ENCODE results near the gene KLHL7. TPM values are rescaled to one million over a fixed set of nuclear protein-coding genes. Genes with fewer than 3 reads are reported as not detected.

Gene KLHL7
- total and polyA plus RNA-seq, 2 donors (not counting 3 experiments of a cell fraction or from before 2014, with no cell fraction given) = 21.3 to 32.1 TPM

DNA sequence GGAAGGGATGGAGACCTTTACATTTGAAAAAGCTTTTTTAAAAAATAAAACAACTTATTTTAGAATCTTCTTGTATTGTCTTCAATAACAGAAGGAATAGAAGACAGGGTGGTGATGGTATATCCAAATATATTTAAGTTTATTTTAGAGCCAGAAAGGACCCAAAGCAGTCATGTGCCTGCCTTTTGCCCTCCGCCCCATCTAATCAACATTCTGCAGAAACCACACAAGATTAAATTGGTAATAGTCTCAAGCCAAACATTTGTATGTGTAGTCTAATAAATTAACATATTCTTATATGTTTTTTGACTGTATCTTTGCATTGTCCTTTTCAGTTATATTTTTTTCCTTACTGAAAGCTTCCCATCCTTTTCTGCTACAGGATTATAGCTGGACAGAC, 59.7 kb downstream of the KLHL7 start:
- POLR2A ChIA-PET = no interaction called here
- no peak for TF ChIP-seq POLR2A (IDR thresholded peaks at IDR 0.05; ENCODE audit: low read depth, low read length)
- TF ChIP-seq, protein P1, sequence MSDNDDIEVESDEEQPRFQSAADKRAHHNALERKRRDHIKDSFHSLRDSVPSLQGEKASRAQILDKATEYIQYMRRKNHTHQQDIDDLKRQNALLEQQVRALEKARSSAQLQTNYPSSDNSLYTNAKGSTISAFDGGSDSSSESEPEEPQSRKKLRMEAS (IDR thresholded peaks at IDR 0.05; ENCODE audit: insufficient read depth, insufficient read length) = no peak
- no peak for TF ChIP-seq JUN (IDR thresholded peaks at IDR 0.05; ENCODE audit: borderline replicate concordance, insufficient read depth, insufficient read length, low read depth)
- no peak for TF ChIP-seq EZH2 (IDR thresholded peaks at IDR 0.05; ENCODE audit: borderline replicate concordance, low read depth, low read length, severe bottlenecking)
- no peak for TF ChIP-seq POLR2AphosphoS5 (IDR thresholded peaks at IDR 0.05; ENCODE audit: insufficient read depth, low read depth, low read length)
- TF ChIP-seq, protein P2, sequence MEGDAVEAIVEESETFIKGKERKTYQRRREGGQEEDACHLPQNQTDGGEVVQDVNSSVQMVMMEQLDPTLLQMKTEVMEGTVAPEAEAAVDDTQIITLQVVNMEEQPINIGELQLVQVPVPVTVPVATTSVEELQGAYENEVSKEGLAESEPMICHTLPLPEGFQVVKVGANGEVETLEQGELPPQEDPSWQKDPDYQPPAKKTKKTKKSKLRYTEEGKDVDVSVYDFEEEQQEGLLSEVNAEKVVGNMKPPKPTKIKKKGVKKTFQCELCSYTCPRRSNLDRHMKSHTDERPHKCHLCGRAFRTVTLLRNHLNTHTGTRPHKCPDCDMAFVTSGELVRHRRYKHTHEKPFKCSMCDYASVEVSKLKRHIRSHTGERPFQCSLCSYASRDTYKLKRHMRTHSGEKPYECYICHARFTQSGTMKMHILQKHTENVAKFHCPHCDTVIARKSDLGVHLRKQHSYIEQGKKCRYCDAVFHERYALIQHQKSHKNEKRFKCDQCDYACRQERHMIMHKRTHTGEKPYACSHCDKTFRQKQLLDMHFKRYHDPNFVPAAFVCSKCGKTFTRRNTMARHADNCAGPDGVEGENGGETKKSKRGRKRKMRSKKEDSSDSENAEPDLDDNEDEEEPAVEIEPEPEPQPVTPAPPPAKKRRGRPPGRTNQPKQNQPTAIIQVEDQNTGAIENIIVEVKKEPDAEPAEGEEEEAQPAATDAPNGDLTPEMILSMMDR (IDR thresholded peaks at IDR 0.05; ENCODE audit: extremely low read depth in 1 of 2, insufficient read depth in 1 of 2, low read depth in 1 of 2, low read length in 2 of 2) = no peak
- TF ChIP-seq FOS (IDR thresholded peaks at IDR 0.05; ENCODE audit: borderline replicate concordance, insufficient read depth, low read length) = no peak
- no peak for TF ChIP-seq GATA2 (IDR thresholded peaks at IDR 0.05; ENCODE audit: insufficient read depth, insufficient read length, low read depth, low read length)
- no peak for TF ChIP-seq MYC (IDR thresholded peaks at IDR 0.05; ENCODE audit: low read depth, low read length)
- FAIRE-seq = no peak

More for the DNA sequence above, 59.7 kb downstream of the KLHL7 start:
- no peaks in the 10 kb centered on the region for H3K9me3 ChIP-seq (replicated peaks; ENCODE audit: control insufficient read depth, insufficient read depth, low read length)
- H3K9ac ChIP-seq (replicated peaks; ENCODE audit: extremely low read depth, insufficient read depth, low read length) = no peak overlapping the region
- H3K4me3 ChIP-seq (replicated peaks in 1 of 3; ENCODE audit: insufficient read depth in 1 of 3, low read depth in 1 of 3, low read length in 3 of 3) = no peak overlapping the region
- no TSS peak for BruUV-seq (replicated peaks)
- dilution Hi-C loops (cut with MboI; ENCODE audit: extremely low pct_ligation_motif_present, low sequenced_read_pairs) = no loop called here
- no peak for DNase-seq (ENCODE audit: low read depth, low spot score)
- H3K79me2 ChIP-seq (ENCODE audit: control insufficient read depth, insufficient read depth, low read length) = no peaks in the 10 kb centered on the region
- no peak overlapping the region for H3K27ac ChIP-seq (ENCODE audit: insufficient read depth, low read depth, low read length)
- H2AFZ ChIP-seq (ENCODE audit: low read depth, low read length) = no peak overlapping the region
- CTCF ChIA-PET = interaction anchor here (0.6 to 1.4 kb wide), 2 partner anchors 10 to 20 kb away, joined by 3 to 4 read pairs; no protein-coding TSS in a partner anchor
- no peak overlapping the region for H3K4me2 ChIP-seq (ENCODE audit: insufficient read depth, low read length)
- H3K4me1 ChIP-seq (ENCODE audit: control insufficient read depth, extremely low read depth, insufficient read depth, low read length) = peaks cover 12% of the 10 kb centered on the region
- intact Hi-C loops (cut with micrococcal nuclease) = no loop called here
- no peaks in the 10 kb centered on the region for H4K20me1 ChIP-seq (replicated peaks; ENCODE audit: control insufficient read depth, extremely low read depth, insufficient read depth, low read length)
- no peaks in the 10 kb centered on the region for H3K36me3 ChIP-seq (ENCODE audit: control insufficient read depth in 2 of 2, extremely low read depth in 1 of 2, insufficient read depth in 2 of 2, low read length in 2 of 2)
- H3K27me3 ChIP-seq (ENCODE audit: control insufficient read depth in 2 of 2, insufficient read depth in 2 of 2, low read length in 2 of 2) = no peaks in the 10 kb centered on the region
- H3K9me1 ChIP-seq (replicated peaks; ENCODE audit: control insufficient read depth, extremely low read depth, insufficient read depth, low read length) = no peaks in the 10 kb centered on the region
